Brain (organoid and tissue), 1 donor: ENCODE measurements around the gene SYCP2L. TPM values are rescaled to one million over a fixed set of nuclear protein-coding genes. Genes with fewer than 3 reads are reported as not detected.

ENCODE experiments used
- polyA plus RNA-seq: library from polyadenylated mRNA; stranded (reverse); fragments of 350-450 nt; fragmentation: Illumina TruSeq; extraction: RNeasy Lipid Tissue Mini Kit (QIAGEN cat#74804); gene quantifications from one replicate; pipeline ENCODE4 v1.2.3, GENCODE V29; 2015; ENCODE audit warnings: low read depth, low replicate concordance; ENCODE audit not compliant: insufficient read depth

SYCP2L gene
- polyA plus RNA-seq, 1 donor from 2014 or later, result 0.75 TPM

Other genes starting within 250 kb of the SYCP2L start
- gene C6orf52, start 192.4 kb upstream of the SYCP2L start, polyA plus RNA-seq, result 10.1 TPM
- 7.6 TPM for gene PAK1IP1, start 192.1 kb upstream of the SYCP2L start, polyA plus RNA-seq
- gene TMEM14C, start 164.0 kb upstream of the SYCP2L start, polyA plus RNA-seq, result 162 TPM
- gene TMEM14B, start 139.2 kb upstream of the SYCP2L start, polyA plus RNA-seq, result 84.6 TPM
- gene MAK, start 48.5 kb upstream of the SYCP2L start, polyA plus RNA-seq, result 0.37 TPM
- gene GCM2, start 5.0 kb upstream of the SYCP2L start, polyA plus RNA-seq, result not detected
- 25.3 TPM for gene ELOVL2, start 157.3 kb downstream of the SYCP2L start, polyA plus RNA-seq
- gene SMIM13, start 206.8 kb downstream of the SYCP2L start, polyA plus RNA-seq, result 6.4 TPM
- not detected for gene ERVFRD-1, start 224.7 kb downstream of the SYCP2L start, polyA plus RNA-seq